HepG2 (cell line): Measurements from ENCODE around the gene RANBP3L. TPM values are rescaled to one million over a fixed set of nuclear protein-coding genes. Genes with fewer than 3 reads are reported as not detected.

Experiments
- ATAC-seq: fragments of 200-7000 bp; cut with Tn5 transposase; 3 replicates; pipeline ENCODE4 v1.9.1; 2020; ENCODE audit warnings: mild to moderate bottlenecking, moderate library complexity
- BruUV-seq: library from RNA; stranded (reverse); fragments of 400-500 nt; replicated peaks from 2 replicates; lab custom pipeline; 2021; lab: Mats Ljungman, UMichigan
- CTCF ChIA-PET: fragments of 300-600 bp; formaldehyde crosslinking; extraction: SDS; loops from one replicate; lab custom pipeline; 2021; ENCODE audit warnings: low total read pairs, inconsistent platforms, low intra/inter-chr PET ratio; lab: Yijun Ruan, JAX
- POLR2A ChIA-PET: fragments of 350-600 bp; sonication (Branson Sonifier 250); formaldehyde crosslinking; loops from one replicate; lab custom pipeline; 2020; ENCODE audit warnings: antibody characterized with exemption, inconsistent platforms; lab: Yijun Ruan, JAX
- DNase-seq: peaks from one replicate; pipeline ENCODE4 v3.0.0-alpha.2; 2015; ENCODE audit warnings: low spot score
- FAIRE-seq: peaks from 3 replicates; lab custom pipeline; 2011; peaks lifted over from hg19 to GRCh38; lab: Jason Lieb, UNC
- H2AFZ ChIP-seq: one replicate; pipeline ENCODE4 v1.6.1; 2011; ENCODE audit warnings: low read length, inconsistent platforms
- H3K27ac ChIP-seq: fragments of 300-600 bp; 3 replicates; pipeline ENCODE4 v1.8.0; 2011; ENCODE audit warnings: mixed run types, mild to moderate bottlenecking, mixed read lengths, low read length, inconsistent platforms; ENCODE audit not compliant: insufficient read depth; ENCODE audit errors: extremely low read length
- H3K27me3 ChIP-seq, 2 experiments: fragments of 200-600 bp in 1 of 2; 2 replicates in 1 of 2; 3 replicates in 1 of 2; pipeline versions ENCODE4 v1.6.0 to v1.8.0; 2011; ENCODE audit warnings: low read length in 2 of 2, mild to moderate bottlenecking in 2 of 2, moderate library complexity in 2 of 2, inconsistent platforms in 1 of 2; ENCODE audit not compliant: insufficient read depth in 2 of 2, control insufficient read depth in 1 of 2
- H3K36me3 ChIP-seq, 2 experiments: fragments of 200-600 bp in 1 of 2; replicated peaks in 1 of 2; 2 replicates in 1 of 2; 3 replicates in 1 of 2; pipeline versions ENCODE4 v1.5.1 to v1.8.0; 2011; ENCODE audit warnings: low read length in 2 of 2, inconsistent platforms in 1 of 2; ENCODE audit not compliant: insufficient read depth in 2 of 2, control insufficient read depth in 1 of 2
- H3K4me1 ChIP-seq: 2 replicates; pipeline ENCODE4 v1.5.1; 2012; ENCODE audit warnings: low read length, inconsistent platforms; ENCODE audit not compliant: insufficient read depth
- H3K4me2 ChIP-seq: 2 replicates; pipeline ENCODE4 v1.6.0; 2011; ENCODE audit warnings: low read depth, low read length, inconsistent platforms
- H3K4me3 ChIP-seq, 3 experiments: fragments of 200-600 bp in 1 of 3; sonication (generic), shearing (Covaris generic) in 1 of 3; replicated peaks in 1 of 3; 2 replicates each; pipeline ENCODE4 v1.5.1; 2011 to 2016; ENCODE audit warnings: low read length in 3 of 3, inconsistent platforms in 2 of 3, low read depth in 2 of 3, mild to moderate bottlenecking in 2 of 3, control low read depth in 1 of 3, mixed read lengths in 1 of 3; ENCODE audit not compliant: insufficient read depth in 1 of 3
- H3K79me2 ChIP-seq: one replicate; pipeline ENCODE4 v1.6.1; 2011; ENCODE audit warnings: low read length, inconsistent platforms; ENCODE audit not compliant: insufficient read depth
- H3K9ac ChIP-seq: 2 replicates; pipeline ENCODE4 v1.6.0; 2011; ENCODE audit warnings: mild to moderate bottlenecking, low read depth, low read length, inconsistent platforms; ENCODE audit not compliant: insufficient read depth
- H3K9me3 ChIP-seq: 2 replicates; pipeline ENCODE4 v1.5.1; 2012; ENCODE audit warnings: mild to moderate bottlenecking, low read length
- H4K20me1 ChIP-seq: 2 replicates; pipeline ENCODE4 v1.6.0; 2011; ENCODE audit warnings: inconsistent platforms, mild to moderate bottlenecking, low read length, moderate library complexity; ENCODE audit not compliant: insufficient read depth
- MAFF ChIP-seq: IDR thresholded peaks from 2 replicates; pipeline ENCODE4 v1.6.1; 2011; ENCODE audit warnings: low read depth, low read length, improper control_type of control experiment
- MAFK ChIP-seq, 2 experiments: IDR thresholded peaks in 1 of 2; conservative IDR thresholded peaks in 1 of 2; 2 replicates each; pipeline ENCODE4 v1.6.1; 2011; ENCODE audit warnings: improper control_type of control experiment in 2 of 2, low read length in 2 of 2
- MATR3 ChIP-seq: sonication (generic); formaldehyde crosslinking; IDR thresholded peaks from 2 replicates; pipeline ENCODE4 v1.4.0; 2020; ENCODE audit warnings: missing genetic modification reagents
- PHF21A ChIP-seq: sonication (generic); formaldehyde crosslinking; IDR thresholded peaks from 2 replicates; pipeline ENCODE4 v1.5.0; 2020; ENCODE audit warnings: mild to moderate bottlenecking, missing genetic modification reagents
- RBM39 ChIP-seq: fragments of 200-400 bp; formaldehyde crosslinking; IDR thresholded peaks from one replicate; pipeline ENCODE4 v1.6.1; 2018; ENCODE audit warnings: antibody characterized with exemption, mild to moderate bottlenecking, low read depth, low read length; ENCODE audit not compliant: poor library complexity, severe bottlenecking
- SIN3B ChIP-seq: fragments of 150-350 bp; IDR thresholded peaks from 2 replicates; pipeline ENCODE4 v1.6.1; 2014; ENCODE audit warnings: low read length
- WIZ ChIP-seq: sonication (generic); formaldehyde crosslinking; IDR thresholded peaks from 2 replicates; pipeline ENCODE4 v1.5.1; 2020; ENCODE audit warnings: mild to moderate bottlenecking, missing genetic modification reagents
- ZNF225 ChIP-seq: sonication (generic); formaldehyde crosslinking; IDR thresholded peaks from 2 replicates; pipeline ENCODE4 v1.4.0; 2020; ENCODE audit warnings: mild to moderate bottlenecking, missing genetic modification reagents
- ZNF720 ChIP-seq: sonication (generic); formaldehyde crosslinking; IDR thresholded peaks from 2 replicates; pipeline ENCODE4 v1.4.0; 2020; ENCODE audit warnings: missing genetic modification reagents
- ZNF83 ChIP-seq: sonication (generic); formaldehyde crosslinking; IDR thresholded peaks from 2 replicates; pipeline ENCODE4 v1.4.0; 2020; ENCODE audit warnings: missing genetic modification reagents, mild to moderate bottlenecking, borderline replicate concordance
- WGBS: methylation state at CpG from one replicate; pipeline ENCODE4 v1.1.6; 2017; ENCODE audit warnings: low lambda C conversion rate; 5-methylcytosine and 5-hydroxymethylcytosine counted together
- in situ Hi-C: cut with HindIII; loops from 2 replicates; pipeline ENCODE4 v1.10.0; 2017; ENCODE audit warnings: low pct_unique_long_range_greater_than_20kb; ENCODE audit not compliant: extremely low pct_ligation_motif_present
- intact Hi-C: fragments of 100-400 bp; cut with micrococcal nuclease; formaldehyde crosslinking; loops from one replicate; pipeline ENCODE4 v1.10.0; 2022; ENCODE audit not compliant: unreplicated experiment
- polyA plus RNA-seq, 8 experiments: library from polyadenylated mRNA; depleted of rRNA in 3 of 8; stranded (reverse) in 7 of 8; unstranded in 1 of 8; fragments of >200 nt; fragmentation: Illumina TruSeq in 4 of 8; extraction: Trizol in 4 of 8; gene quantifications; 2 replicates each; pipeline versions ENCODE4 v1.2.1 to v1.2.3, GENCODE V29; 2011 to 2016; ENCODE audit warnings: low read depth in 4 of 8, missing spikeins in 1 of 8, mixed read lengths in 1 of 8; ENCODE audit not compliant: insufficient read depth in 1 of 8
- total RNA-seq, 5 experiments: library from RNA; depleted of rRNA; stranded (reverse); fragments of >200 nt; fragmentation: Illumina TruSeq; extraction: Trizol; gene quantifications; 2 replicates each; pipeline ENCODE4 v1.2.3, GENCODE V29; 2016; ENCODE audit warnings: low read depth in 1 of 5
- TF ChIP-seq, protein P1 (sequence below): sonication (generic); formaldehyde crosslinking; IDR thresholded peaks from one replicate; pipeline ENCODE4 v1.5.1; 2020; ENCODE audit warnings: mild to moderate bottlenecking, missing genetic modification reagents; ENCODE audit errors: not compliant biosample characterization

Gene RANBP3L
- total and polyA plus RNA-seq, 2 of the 13 experiments (the other 11 are each of a cell fraction or from before 2014, with no cell fraction given) = 0.09 TPM; not detected in 1

DNA sequence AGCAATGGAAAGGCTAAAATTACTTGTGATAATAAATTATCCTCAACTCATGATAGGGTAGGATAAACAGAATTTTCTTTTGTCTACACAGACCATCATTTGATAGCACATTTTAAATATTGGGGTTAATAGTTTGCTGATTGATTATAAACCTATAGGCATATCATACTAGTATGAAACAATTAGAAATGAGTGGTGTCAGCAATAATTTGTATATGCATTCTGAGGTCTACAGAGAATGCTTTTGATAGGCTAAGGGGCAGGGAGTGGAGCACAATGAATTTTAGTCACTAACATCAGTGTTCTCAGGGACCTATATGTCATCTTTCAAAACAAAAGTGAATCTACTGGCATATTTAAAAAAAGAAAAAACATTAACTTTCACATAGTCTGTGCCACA lies 32.2 kb downstream of the RANBP3L start:
- CTCF ChIA-PET = no interaction called here
- H3K9me3 ChIP-seq = no peaks in the 10 kb centered on the region
- H3K4me1 ChIP-seq = peaks cover 3% of the 10 kb centered on the region
- intact Hi-C loops = no loop called here
- DNase-seq = no peak
- H3K36me3 ChIP-seq = no peaks in the 10 kb centered on the region
- BruUV-seq = no TSS peak
- POLR2A ChIA-PET = no interaction called here
- H3K27ac ChIP-seq = no peak overlapping the region
- no peak overlapping the region for H3K4me3 ChIP-seq
- no peaks in the 10 kb centered on the region for H3K79me2 ChIP-seq
- H3K4me2 ChIP-seq = no peak overlapping the region
- H3K27me3 ChIP-seq = no peaks in the 10 kb centered on the region; a peak in 1 of 5 replicates
- no peak for FAIRE-seq
- TF ChIP-seq MAFK (conservative IDR thresholded peaks at IDR 0.05 in 1 of 2, IDR thresholded peaks at IDR 0.05 in 1 of 2; ENCODE audit: low read length in 2 of 2) (peak; percentile 68 to 82; a peak in 3 of 4 replicates), RBM39 (no peak), MAFF (peak; percentile 76), WIZ (CRISPR knock-in tag) (no peak), MATR3 (no peak), ZNF720 (CRISPR knock-in tag) (no peak), SIN3B (no peak)
- no peak overlapping the region for H3K9ac ChIP-seq
- no peaks in the 10 kb centered on the region; the same call in 1 of the 2 replicates for H4K20me1 ChIP-seq
- in situ Hi-C loops = loop anchor here (10.0 to 25.0 kb wide), 3 partner anchors 125 to 418 kb away; no protein-coding TSS in a partner anchor
- ATAC-seq = no peak
- H2AFZ ChIP-seq = no peak overlapping the region

DNA sequence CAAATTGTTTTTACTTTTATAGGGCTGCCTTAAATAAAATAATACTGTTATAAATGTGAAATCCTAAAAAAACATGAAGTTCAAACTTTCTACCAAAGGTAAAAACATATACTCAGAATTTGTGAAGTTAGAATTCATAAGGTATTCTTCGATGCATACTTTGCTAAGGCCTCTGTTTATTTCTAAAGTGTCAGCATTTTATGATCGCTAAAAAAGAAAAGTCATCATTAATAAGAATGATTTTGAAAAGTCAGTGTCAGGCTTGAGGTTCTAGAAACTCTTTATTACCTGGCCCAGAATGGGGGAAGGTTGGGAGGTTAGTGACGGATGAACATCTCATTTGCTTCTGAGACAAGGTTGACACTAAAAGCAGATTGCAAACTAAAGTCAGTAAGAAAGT lies 33.8 kb downstream of the RANBP3L start:
- no peak for DNase-seq
- no TSS peak for BruUV-seq
- no peak for FAIRE-seq
- peaks cover 9% of the 10 kb centered on the region for H3K4me1 ChIP-seq
- CTCF ChIA-PET = no interaction called here
- ATAC-seq = no peak
- intact Hi-C loops (loop anchor here (2.0 kb wide), 1 partner anchor 425 kb away; no protein-coding TSS in a partner anchor), in situ Hi-C loops (loop anchor here (10.0 to 25.0 kb wide), 3 partner anchors 127 to 419 kb away; no protein-coding TSS in a partner anchor)
- no peaks in the 10 kb centered on the region for H3K9me3 ChIP-seq
- no peak overlapping the region for H3K9ac ChIP-seq
- H3K27ac ChIP-seq = no peak overlapping the region
- H3K4me3 ChIP-seq = no peak overlapping the region
- H3K4me2 ChIP-seq = no peak overlapping the region
- no peaks in the 10 kb centered on the region; the same call in 1 of the 2 replicates for H4K20me1 ChIP-seq
- no peaks in the 10 kb centered on the region; a peak in 1 of 5 replicates for H3K27me3 ChIP-seq
- no peak overlapping the region for H2AFZ ChIP-seq
- H3K36me3 ChIP-seq = no peaks in the 10 kb centered on the region
- no peaks in the 10 kb centered on the region for H3K79me2 ChIP-seq
- POLR2A ChIA-PET = no interaction called here
- WGBS = 85% methylated on average over 3 of the region's 3 CpGs
- TF ChIP-seq PHF21A (CRISPR knock-in tag) (no peak), MAFK (conservative IDR thresholded peaks at IDR 0.05 in 1 of 2, IDR thresholded peaks at IDR 0.05 in 1 of 2; ENCODE audit: low read length in 2 of 2) (peak; percentile 82 to 88), ZNF225 (CRISPR knock-in tag) (no peak), ZNF83 (CRISPR knock-in tag) (no peak)
- TF ChIP-seq, protein P1, sequence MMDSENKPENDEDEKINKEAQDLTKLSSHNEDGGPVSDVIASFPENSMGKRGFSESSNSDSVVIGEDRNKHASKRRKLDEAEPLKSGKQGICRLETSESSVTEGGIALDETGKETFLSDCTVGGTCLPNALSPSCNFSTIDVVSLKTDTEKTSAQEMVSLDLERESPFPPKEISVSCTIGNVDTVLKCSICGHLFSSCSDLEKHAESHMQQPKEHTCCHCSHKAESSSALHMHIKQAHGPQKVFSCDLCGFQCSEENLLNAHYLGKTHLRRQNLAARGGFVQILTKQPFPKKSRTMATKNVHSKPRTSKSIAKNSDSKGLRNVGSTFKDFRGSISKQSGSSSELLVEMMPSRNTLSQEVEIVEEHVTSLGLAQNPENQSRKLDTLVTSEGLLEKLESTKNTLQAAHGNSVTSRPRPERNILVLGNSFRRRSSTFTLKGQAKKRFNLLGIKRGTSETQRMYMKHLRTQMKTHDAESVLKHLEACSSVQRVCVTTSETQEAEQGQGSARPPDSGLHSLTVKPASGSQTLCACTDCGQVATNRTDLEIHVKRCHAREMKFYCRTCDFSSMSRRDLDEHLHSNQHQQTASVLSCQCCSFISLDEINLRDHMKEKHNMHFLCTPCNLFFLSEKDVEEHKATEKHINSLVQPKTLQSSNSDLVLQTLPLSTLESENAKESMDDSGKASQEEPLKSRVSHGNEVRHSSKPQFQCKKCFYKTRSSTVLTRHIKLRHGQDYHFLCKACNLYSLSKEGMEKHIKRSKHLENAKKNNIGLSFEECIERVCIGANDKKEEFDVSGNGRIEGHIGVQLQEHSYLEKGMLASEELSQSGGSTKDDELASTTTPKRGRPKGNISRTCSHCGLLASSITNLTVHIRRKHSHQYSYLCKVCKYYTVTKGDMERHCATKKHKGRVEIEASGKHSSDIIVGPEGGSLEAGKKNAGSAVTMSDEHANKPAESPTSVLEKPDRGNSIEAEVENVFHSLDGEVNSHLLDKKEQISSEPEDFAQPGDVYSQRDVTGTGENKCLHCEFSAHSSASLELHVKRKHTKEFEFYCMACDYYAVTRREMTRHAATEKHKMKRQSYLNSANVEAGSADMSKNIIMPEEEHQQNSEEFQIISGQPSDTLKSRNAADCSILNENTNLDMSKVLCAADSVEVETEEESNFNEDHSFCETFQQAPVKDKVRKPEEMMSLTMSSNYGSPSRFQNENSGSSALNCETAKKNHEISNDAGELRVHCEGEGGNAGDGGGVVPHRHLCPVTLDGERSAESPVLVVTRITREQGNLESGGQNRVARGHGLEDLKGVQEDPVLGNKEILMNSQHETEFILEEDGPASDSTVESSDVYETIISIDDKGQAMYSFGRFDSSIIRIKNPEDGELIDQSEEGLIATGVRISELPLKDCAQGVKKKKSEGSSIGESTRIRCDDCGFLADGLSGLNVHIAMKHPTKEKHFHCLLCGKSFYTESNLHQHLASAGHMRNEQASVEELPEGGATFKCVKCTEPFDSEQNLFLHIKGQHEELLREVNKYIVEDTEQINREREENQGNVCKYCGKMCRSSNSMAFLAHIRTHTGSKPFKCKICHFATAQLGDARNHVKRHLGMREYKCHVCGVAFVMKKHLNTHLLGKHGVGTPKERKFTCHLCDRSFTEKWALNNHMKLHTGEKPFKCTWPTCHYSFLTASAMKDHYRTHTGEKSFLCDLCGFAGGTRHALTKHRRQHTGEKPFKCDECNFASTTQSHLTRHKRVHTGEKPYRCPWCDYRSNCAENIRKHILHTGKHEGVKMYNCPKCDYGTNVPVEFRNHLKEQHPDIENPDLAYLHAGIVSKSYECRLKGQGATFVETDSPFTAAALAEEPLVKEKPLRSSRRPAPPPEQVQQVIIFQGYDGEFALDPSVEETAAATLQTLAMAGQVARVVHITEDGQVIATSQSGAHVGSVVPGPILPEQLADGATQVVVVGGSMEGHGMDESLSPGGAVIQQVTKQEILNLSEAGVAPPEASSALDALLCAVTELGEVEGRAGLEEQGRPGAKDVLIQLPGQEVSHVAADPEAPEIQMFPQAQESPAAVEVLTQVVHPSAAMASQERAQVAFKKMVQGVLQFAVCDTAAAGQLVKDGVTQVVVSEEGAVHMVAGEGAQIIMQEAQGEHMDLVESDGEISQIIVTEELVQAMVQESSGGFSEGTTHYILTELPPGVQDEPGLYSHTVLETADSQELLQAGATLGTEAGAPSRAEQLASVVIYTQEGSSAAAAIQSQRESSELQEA (CRISPR knock-in tag) = no peak
